Measurements from ENCODE around the gene ALS2. TPM values are rescaled to one million over a fixed set of nuclear protein-coding genes. Genes with fewer than 3 reads are reported as not detected.

The ALS2 gene
- total and polyA plus RNA-seq, 2 of the 8 experiments (the other 6 are each of a cell fraction or from before 2014, with no cell fraction given), result 12.1 to 34.5 TPM

GRCh38 chr2:201761101-201761500, 19.6 kb downstream of the ALS2 start:
- no peaks in the 10 kb centered on the region for H3K23me2 ChIP-seq (ENCODE audit: low read depth, low read length)
- H3K4ac ChIP-seq (replicated peaks; ENCODE audit: insufficient read length, low read depth, low read length), result no peak overlapping the region
- no peak overlapping the region for H3K23ac ChIP-seq (ENCODE audit: insufficient read length)
- no peak overlapping the region for H2BK12ac ChIP-seq (ENCODE audit: low read depth, low read length)
- H4K5ac ChIP-seq (ENCODE audit: insufficient read length, low read depth, low read length), result no peak overlapping the region
- POLR2A ChIA-PET (ENCODE audit: partially characterized antibody), result no interaction called here
- no peak overlapping the region for H2BK120ac ChIP-seq (replicated peaks; ENCODE audit: low read depth, low read length)
- no peak overlapping the region for H3K4me3 ChIP-seq (ENCODE audit: extremely low read depth in 1 of 4, insufficient read depth in 2 of 4, low read depth in 3 of 4, low read length in 4 of 4)
- 93% methylated on average over 4 of the region's 4 CpGs; no CpG with 5 or more reads in 1 of the 2 experiments for WGBS, 2 experiments (ENCODE audit: extremely low coverage in 1 of 2, insufficient coverage in 1 of 2, insufficient read length in 1 of 2, insufficient replicate concordance in 2 of 2, low coverage in 1 of 2, low lambda C conversion rate in 2 of 2, missing lambda C conversion rate in 1 of 2)
- H3K18ac ChIP-seq (ENCODE audit: extremely low read depth, low read length), result no peak overlapping the region
- no peak overlapping the region; the same call in 1 of the 2 replicates for H4K8ac ChIP-seq (ENCODE audit: extremely low read depth, insufficient read depth, low read length)
- H2BK20ac ChIP-seq (ENCODE audit: low read length), result no peak overlapping the region
- H3K56ac ChIP-seq (replicated peaks; ENCODE audit: insufficient read length, low read depth, low read length), result no peak overlapping the region
- peaks cover 3% of the 10 kb centered on the region; the same call in 1 of the 2 replicates for H3K79me1 ChIP-seq (ENCODE audit: low read depth, low read length)
- no peak overlapping the region for H3K9ac ChIP-seq (replicated peaks in 1 of 4; ENCODE audit: extremely low read depth in 1 of 4, low read depth in 3 of 4, low read length in 3 of 4)
- no peak overlapping the region for H3K27ac ChIP-seq (ENCODE audit: low read depth, low read length)
- H3K36me3 ChIP-seq (ENCODE audit: control insufficient read depth in 2 of 4, insufficient read depth in 4 of 4, low read length in 3 of 4), result peaks cover 0 to 41% (median 17%) of the 10 kb centered on the region in 4 experiments; a peak in 7 of 8 replicates
- no peak overlapping the region for H2BK5ac ChIP-seq (ENCODE audit: low read depth, low read length)
- peaks cover 1 to 3% of the 10 kb centered on the region in 2 experiments for H4K20me1 ChIP-seq (replicated peaks in 1 of 2; ENCODE audit: control insufficient read depth in 1 of 2, insufficient read depth in 2 of 2, low read length in 2 of 2)
- TF ChIP-seq RNF2 (IDR thresholded peaks at IDR 0.05; ENCODE audit: borderline replicate concordance, low read depth, low read length, missing control alignments, poor library complexity, severe bottlenecking), result no peak
- no peak for TF ChIP-seq KDM4A (IDR thresholded peaks at IDR 0.05; ENCODE audit: low read depth, low read length, severe bottlenecking)
- TF ChIP-seq SP4 (IDR thresholded peaks at IDR 0.05; ENCODE audit: low read length), result no peak
- no peak for TF ChIP-seq BRCA1 (IDR thresholded peaks at IDR 0.05; ENCODE audit: low read depth, low read length)
- TF ChIP-seq MAFK (IDR thresholded peaks at IDR 0.05; ENCODE audit: low read depth, low read length), result no peak
- TF ChIP-seq SIX5 (IDR thresholded peaks at IDR 0.05; ENCODE audit: low read depth, low read length), result no peak
- no peak for TF ChIP-seq EGR1 (IDR thresholded peaks at IDR 0.05; ENCODE audit: borderline replicate concordance, low read depth, low read length)
- no peak for TF ChIP-seq RAD21 (IDR thresholded peaks at IDR 0.05 in 1 of 2, conservative IDR thresholded peaks at IDR 0.05 in 1 of 2; ENCODE audit: low read depth in 2 of 2, low read length in 2 of 2)
- TF ChIP-seq JUND (IDR thresholded peaks at IDR 0.05; ENCODE audit: low read length), result no peak
- TF ChIP-seq MAX (IDR thresholded peaks at IDR 0.05), result no peak
- TF ChIP-seq KDM5A (IDR thresholded peaks at IDR 0.05; ENCODE audit: low read length), result no peak
- H3K4me2 ChIP-seq (ENCODE audit: insufficient read depth in 1 of 2, low read depth in 2 of 2, low read length in 2 of 2), result no peak overlapping the region
- no peaks in the 10 kb centered on the region for H3K79me2 ChIP-seq (ENCODE audit: control insufficient read depth in 1 of 2, insufficient read depth in 2 of 2, low read length in 2 of 2)
- no peaks in the 10 kb centered on the region for H3K4me1 ChIP-seq (replicated peaks in 1 of 4; ENCODE audit: control insufficient read depth in 3 of 4, insufficient read depth in 4 of 4, low read length in 3 of 4)
- CTCF ChIA-PET (ENCODE audit: partially characterized antibody), result no interaction called here
- no peaks in the 10 kb centered on the region for H3K9me3 ChIP-seq (ENCODE audit: insufficient read depth in 2 of 2, low read depth in 1 of 2, low read length in 1 of 2)
- no peak overlapping the region for H3K14ac ChIP-seq (ENCODE audit: insufficient read length)
- no peak overlapping the region for H2AFZ ChIP-seq (ENCODE audit: low read length)
- no peak for FAIRE-seq
- H3K27me3 ChIP-seq (replicated peaks in 1 of 4; ENCODE audit: control insufficient read depth in 3 of 4, extremely low read depth in 1 of 4, insufficient read depth in 3 of 4, low read length in 3 of 4), result no peaks in the 10 kb centered on the region
- H2BK15ac ChIP-seq (ENCODE audit: low read length), result no peak overlapping the region
- H4K91ac ChIP-seq (replicated peaks; ENCODE audit: insufficient read length, low read length), result no peak overlapping the region
- no peak for DNase-seq (ENCODE audit: low read depth in 1 of 2, low spot score in 2 of 2)
- H2AK5ac ChIP-seq (ENCODE audit: low read depth, low read length), result no peak overlapping the region

Measured in H1 (cell line).